GM12864 (cell line): ENCODE results near the gene CPT1B.

ENCODE experiments used
- DNase-seq: peaks from one replicate; pipeline ENCODE4 v3.0.0-alpha.2; 2011; ENCODE audit warnings: low read depth
- H3K4me3 ChIP-seq: 2 replicates; pipeline ENCODE4 v1.5.1; 2011; ENCODE audit warnings: mild to moderate bottlenecking, low read depth, low read length, control low read depth
- TF ChIP-seq, protein P1 (sequence below): IDR thresholded peaks from 2 replicates; pipeline ENCODE4 v1.5.1; 2011; ENCODE audit warnings: low read depth, mild to moderate bottlenecking, moderate library complexity, low read length, control low read depth, inconsistent platforms; ENCODE audit errors: missing control alignments

Gene CPT1B

DNA sequence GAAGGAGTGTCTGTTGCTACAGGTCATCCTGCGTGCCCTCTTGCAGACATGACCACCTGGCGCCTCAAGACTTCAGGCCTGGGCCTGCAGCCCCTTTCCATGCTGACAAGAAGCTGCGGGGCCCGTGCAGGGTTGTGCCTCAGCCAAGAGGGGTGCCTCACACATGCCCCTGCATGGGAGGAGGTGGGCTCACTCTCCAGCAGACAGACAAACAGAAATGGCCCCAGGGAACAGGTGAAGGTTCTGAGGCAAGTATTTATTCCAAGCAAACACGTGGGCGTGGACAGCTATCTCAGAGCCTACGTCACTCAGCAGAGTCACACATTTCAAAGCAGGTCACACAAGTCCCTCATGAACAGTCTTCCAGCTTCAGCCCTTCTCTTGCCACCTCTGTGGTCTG lies 9.6 kb downstream of the CPT1B start:
- TF ChIP-seq, protein P1, sequence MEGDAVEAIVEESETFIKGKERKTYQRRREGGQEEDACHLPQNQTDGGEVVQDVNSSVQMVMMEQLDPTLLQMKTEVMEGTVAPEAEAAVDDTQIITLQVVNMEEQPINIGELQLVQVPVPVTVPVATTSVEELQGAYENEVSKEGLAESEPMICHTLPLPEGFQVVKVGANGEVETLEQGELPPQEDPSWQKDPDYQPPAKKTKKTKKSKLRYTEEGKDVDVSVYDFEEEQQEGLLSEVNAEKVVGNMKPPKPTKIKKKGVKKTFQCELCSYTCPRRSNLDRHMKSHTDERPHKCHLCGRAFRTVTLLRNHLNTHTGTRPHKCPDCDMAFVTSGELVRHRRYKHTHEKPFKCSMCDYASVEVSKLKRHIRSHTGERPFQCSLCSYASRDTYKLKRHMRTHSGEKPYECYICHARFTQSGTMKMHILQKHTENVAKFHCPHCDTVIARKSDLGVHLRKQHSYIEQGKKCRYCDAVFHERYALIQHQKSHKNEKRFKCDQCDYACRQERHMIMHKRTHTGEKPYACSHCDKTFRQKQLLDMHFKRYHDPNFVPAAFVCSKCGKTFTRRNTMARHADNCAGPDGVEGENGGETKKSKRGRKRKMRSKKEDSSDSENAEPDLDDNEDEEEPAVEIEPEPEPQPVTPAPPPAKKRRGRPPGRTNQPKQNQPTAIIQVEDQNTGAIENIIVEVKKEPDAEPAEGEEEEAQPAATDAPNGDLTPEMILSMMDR = no peak
- no peak for DNase-seq
- H3K4me3 ChIP-seq = no peak overlapping the region

DNA sequence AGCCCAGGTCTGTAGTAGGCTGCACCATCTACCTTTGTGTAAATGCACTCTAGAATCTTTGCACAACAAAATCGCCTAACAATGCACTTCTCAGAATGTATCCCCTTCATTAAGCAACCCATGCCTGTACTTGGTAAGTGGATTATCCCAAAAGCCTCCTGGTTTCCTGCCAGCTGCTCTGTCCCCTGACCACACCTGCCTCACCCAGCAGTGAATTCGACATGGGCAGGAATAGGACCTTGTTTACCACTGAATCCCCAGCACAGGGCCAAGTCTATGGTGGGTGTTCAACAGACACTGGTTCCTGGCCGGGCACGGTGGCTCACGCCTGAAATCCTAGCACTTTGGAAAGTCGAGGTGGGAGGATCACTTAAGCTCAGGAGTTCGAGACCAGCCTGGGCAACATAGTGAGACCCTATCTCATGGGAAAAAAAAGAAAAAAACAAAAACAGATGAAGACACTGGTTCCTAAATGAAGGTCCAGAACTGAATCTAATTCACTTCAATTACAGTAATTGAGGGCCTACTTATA lies 10.4 kb downstream of the CPT1B start:
- DNase-seq = no peak
- TF ChIP-seq, protein P1 = no peak
- H3K4me3 ChIP-seq = no peak overlapping the region

DNA sequence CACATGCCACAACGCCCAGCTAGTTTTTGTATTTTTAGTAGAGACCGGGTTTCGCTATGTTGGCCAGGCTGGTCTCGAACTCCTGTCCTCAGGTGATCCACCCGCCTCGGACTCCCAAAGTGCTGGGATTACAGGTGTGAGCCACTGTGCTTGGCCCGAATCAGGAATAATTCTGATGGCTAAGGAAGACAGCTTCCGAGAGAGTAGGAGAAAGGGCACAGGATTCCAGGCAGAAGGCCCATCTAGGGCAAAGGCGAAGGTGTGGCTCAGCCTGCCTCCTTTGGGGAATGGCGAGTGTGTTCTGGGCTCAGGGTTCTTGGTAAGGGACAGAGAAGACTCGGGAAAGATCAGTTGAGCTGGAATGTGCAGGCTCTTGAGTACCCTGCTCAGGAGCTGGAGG lies 13.9 kb downstream of the CPT1B start:
- DNase-seq = no peak
- TF ChIP-seq, protein P1 = no peak
- H3K4me3 ChIP-seq = no peak overlapping the region

DNA sequence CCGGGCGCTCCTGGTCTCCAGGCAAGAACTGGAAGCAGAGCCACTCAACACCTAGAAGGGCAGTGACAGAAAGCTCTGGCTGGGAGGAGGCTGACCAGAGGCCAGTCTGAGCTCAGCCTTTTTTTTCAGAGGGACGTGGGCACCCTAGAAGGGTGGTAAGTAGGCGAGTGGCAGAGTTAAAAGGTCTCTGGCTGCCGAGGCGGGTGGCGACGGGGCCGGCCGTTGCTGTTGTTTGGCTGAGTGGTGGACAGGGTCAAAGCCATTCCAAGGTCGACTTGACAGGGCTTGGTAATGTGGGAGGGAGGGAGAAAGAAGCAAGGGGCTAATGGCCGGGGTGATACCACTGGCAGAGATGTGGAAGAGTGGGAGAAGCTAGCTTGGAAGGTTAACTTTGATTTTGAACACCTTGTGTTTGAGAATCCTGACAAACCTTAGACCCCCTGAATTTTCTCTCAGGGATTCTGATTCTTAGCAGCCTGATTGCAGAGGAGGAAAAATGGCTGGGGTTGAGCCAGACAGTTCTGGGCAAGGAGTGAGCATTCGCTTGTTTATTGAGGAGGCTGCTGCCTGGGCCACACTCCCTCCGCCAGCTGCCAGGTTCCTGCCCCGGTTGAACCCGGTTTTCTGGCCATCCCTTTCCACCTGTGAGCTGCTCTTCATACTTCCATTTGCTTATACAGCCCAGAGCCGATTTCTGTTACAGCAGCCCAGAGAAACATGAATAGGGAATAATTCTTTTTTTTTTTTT lies 14.6 kb downstream of the CPT1B start:
- H3K4me3 ChIP-seq = peak overlapping the region; percentile 57
- TF ChIP-seq, protein P1 = no peak
- DNase-seq = no peak

DNA sequence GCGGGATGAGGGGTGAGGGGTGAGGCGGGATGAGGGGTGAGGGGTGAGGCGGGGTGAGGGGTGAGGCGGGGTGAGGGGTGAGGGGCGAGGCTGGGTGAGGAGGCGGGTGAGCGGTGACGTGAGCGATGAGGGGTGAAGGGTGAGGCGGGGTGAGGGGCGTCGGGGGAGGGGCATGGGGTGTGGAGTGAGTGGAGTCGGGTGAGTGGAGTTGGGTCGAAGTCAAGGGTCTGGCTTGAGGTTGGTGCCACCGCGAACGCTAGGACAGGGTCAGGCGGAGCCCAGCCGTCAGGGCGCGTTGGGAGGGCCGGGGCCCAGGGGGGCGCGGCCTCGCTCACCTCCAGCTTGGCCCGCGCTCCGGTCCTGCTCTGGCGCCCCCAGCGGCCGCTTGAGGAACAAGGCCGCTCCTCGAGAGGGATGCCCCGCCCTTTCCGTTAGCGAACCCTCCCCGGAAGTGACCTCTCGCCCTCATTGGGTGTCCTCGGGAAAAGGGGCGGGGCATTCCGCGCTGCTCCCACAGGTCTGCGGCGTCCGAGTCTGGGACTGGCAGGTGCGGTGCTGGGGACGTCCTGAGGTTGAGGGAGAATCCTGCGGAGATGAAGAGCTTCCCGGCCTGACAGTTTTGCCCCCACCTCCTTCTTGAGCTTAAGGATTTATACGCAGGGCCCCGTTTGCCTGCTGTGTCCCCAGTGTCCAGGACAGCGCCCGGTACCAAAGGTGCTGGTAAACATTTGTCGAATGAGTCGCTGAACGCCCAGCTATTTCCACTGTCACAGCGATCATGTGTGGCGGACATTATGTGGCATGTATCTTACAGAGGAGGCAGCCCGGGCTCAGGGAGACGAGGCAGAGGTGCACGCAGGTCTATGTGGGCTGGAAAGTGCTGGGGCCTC lies 15.5 kb downstream of the CPT1B start, which contains the start of gene SYCE3:
SYCE3 (minus strand) TSS at position 397 of the 890 bp plus-strand sequence. CDS start 6,514 bp downstream, outside the sequence.
- TF ChIP-seq, protein P1 = peak; percentile 87
- peak; percentile 76 for DNase-seq
- H3K4me3 ChIP-seq = peak within 1 kb of the TSS; percentile 57

DNA sequence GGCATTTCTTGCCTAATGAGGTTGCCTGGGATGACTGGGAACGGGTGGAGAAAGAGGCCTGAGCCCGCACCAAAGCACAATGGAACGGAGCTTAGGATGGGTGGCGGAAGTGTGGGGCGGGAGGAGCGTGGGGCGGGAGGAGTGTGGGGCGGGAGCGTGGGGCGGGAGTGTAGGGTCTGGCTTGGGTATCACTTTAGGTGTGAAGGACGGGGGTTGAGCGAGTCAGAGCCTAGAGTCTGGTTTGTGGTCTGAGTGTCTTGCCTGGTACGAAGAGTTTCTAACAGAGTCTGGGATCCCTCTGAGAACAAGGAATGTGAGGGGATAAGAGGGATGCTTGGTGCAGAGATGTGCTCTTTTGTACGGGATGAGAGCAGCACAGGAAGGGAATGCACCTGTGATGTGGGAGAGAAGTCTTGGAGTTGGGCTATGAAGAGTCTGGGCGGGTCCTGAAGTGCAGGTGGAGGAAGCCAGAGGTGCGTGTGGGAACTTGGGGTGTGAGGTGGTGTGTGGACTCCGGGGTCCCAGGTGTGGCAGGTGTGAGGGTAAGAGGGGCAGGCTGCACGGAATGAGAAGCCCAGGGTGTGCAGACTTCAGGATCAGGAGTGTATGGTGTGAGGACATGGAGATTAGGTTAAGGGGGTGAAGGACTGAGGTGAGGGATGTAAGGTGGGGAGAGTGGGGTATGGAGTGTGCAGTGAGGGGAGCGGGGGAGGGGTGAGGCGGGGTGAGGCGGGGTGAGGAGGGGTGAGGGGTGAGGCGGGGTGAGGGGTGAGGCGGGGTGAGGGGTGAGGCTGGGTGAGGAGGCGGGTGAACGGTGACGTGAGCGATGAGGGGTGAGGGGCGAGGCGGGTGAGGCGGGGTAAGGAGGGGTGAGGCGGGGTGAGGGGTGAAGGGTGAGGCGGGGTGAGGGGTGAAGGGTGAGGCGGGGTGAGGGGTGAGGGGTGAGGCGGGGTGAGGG lies 16.5 kb downstream of the CPT1B start:
- H3K4me3 ChIP-seq = no peak overlapping the region
- DNase-seq = no peak
- TF ChIP-seq, protein P1 = no peak
